C4-2B (cell line): Measurements from ENCODE around the gene PIGQ.

Experiments
- H3K27ac ChIP-seq: fragments of 450-650 bp; 2 replicates; pipeline ENCODE4 v1.5.1; 2017
- ZFX ChIP-seq: fragments of 450-650 bp; IDR thresholded peaks from 2 replicates; pipeline ENCODE4 v1.6.1; 2017
- TF ChIP-seq, protein P1 (sequence below): fragments of 450-650 bp; conservative IDR thresholded peaks from 2 replicates; pipeline ENCODE4 v1.5.1; 2017; ENCODE audit warnings: mild to moderate bottlenecking

The PIGQ gene

DNA sequence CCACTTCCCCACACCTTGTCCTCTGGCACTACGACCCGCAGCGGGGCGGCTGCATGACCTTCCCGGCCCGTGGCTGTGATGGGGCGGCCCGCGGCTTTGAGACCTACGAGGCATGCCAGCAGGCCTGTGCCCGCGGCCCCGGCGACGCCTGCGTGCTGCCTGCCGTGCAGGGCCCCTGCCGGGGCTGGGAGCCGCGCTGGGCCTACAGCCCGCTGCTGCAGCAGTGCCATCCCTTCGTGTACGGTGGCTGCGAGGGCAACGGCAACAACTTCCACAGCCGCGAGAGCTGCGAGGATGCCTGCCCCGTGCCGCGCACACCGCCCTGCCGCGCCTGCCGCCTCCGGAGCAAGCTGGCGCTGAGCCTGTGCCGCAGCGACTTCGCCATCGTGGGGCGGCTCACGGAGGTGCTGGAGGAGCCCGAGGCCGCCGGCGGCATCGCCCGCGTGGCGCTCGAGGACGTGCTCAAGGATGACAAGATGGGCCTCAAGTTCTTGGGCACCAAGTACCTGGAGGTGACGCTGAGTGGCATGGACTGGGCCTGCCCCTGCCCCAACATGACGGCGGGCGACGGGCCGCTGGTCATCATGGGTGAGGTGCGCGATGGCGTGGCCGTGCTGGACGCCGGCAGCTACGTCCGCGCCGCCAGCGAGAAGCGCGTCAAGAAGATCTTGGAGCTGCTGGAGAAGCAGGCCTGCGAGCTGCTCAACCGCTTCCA lies 63.7 kb downstream of the PIGQ start:
- no peak for TF ChIP-seq ZFX
- TF ChIP-seq, protein P1, sequence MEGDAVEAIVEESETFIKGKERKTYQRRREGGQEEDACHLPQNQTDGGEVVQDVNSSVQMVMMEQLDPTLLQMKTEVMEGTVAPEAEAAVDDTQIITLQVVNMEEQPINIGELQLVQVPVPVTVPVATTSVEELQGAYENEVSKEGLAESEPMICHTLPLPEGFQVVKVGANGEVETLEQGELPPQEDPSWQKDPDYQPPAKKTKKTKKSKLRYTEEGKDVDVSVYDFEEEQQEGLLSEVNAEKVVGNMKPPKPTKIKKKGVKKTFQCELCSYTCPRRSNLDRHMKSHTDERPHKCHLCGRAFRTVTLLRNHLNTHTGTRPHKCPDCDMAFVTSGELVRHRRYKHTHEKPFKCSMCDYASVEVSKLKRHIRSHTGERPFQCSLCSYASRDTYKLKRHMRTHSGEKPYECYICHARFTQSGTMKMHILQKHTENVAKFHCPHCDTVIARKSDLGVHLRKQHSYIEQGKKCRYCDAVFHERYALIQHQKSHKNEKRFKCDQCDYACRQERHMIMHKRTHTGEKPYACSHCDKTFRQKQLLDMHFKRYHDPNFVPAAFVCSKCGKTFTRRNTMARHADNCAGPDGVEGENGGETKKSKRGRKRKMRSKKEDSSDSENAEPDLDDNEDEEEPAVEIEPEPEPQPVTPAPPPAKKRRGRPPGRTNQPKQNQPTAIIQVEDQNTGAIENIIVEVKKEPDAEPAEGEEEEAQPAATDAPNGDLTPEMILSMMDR, result no peak
- no peak overlapping the region for H3K27ac ChIP-seq
